ENCODE data around the gene ACTN3.
"Not testable (repeated sequence)": the region's sequence is repeated elsewhere in the genome, so short reads cannot be mapped to it uniquely, and the experiment has no call there.

ACTN3 gene

GRCh38 chr11:66603072-66603471 lies 56.4 kb downstream of the ACTN3 start:
- DNase-seq: no peak

- DNase-seq: no peak
Measured at GRCh38 chr11:66604155-66604554, 57.5 kb downstream of the ACTN3 start.

- DNase-seq: not testable (repeated sequence)
Measured at GRCh38 chr11:66606608-66607007, 59.9 kb downstream of the ACTN3 start.

- no peak for DNase-seq
Measured at GRCh38 chr11:66607126-66607834, 60.6 kb downstream of the ACTN3 start.

- DNase-seq: no peak
Measured at GRCh38 chr11:66609721-66610617, 63.3 kb downstream of the ACTN3 start.

- DNase-seq: no peak
Measured at GRCh38 chr11:66612458-66612857, 65.8 kb downstream of the ACTN3 start.

Data from NCI-H146 (cell line).